ENCODE results near the gene ETNK2. TPM values are rescaled to one million over a fixed set of nuclear protein-coding genes. Genes with fewer than 3 reads are reported as not detected.

The ETNK2 gene
- total and polyA plus RNA-seq, 7 donors: 0.62 to 1.7 (median 1.2) TPM

DNA sequence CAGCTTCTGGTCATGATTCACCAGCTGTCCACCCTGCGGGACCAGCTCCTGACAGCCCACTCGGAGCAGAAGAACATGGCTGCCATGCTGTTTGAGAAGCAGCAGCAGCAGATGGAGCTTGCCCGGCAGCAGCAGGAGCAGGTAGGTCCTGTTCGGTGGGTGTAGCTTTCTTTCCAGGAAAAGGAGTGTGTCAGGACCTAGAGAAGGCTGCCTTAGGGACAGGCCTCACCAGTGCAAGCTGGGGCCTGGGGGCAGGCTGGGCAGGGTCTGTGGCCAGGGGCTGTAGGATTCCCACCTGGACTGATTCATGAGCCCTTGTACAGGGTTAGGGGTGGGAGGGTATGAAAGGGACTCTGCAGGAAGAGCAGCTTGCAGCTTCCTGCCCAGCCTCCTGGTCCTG is 35.3 kb downstream of the ETNK2 start:
- ATAC-seq (no peak), DNase-seq (no peak)
- H3K4me3 ChIP-seq: no peak overlapping the region
- TF ChIP-seq, protein P1, sequence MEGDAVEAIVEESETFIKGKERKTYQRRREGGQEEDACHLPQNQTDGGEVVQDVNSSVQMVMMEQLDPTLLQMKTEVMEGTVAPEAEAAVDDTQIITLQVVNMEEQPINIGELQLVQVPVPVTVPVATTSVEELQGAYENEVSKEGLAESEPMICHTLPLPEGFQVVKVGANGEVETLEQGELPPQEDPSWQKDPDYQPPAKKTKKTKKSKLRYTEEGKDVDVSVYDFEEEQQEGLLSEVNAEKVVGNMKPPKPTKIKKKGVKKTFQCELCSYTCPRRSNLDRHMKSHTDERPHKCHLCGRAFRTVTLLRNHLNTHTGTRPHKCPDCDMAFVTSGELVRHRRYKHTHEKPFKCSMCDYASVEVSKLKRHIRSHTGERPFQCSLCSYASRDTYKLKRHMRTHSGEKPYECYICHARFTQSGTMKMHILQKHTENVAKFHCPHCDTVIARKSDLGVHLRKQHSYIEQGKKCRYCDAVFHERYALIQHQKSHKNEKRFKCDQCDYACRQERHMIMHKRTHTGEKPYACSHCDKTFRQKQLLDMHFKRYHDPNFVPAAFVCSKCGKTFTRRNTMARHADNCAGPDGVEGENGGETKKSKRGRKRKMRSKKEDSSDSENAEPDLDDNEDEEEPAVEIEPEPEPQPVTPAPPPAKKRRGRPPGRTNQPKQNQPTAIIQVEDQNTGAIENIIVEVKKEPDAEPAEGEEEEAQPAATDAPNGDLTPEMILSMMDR (IDR thresholded peaks at IDR 0.05): no peak
- H3K4me1 ChIP-seq: no peaks in the 10 kb centered on the region
- no peaks in the 10 kb centered on the region for H3K27me3 ChIP-seq (ENCODE audit: insufficient read depth in 3 of 3, low read length in 2 of 3)
- peaks cover 0 to 63% of the 10 kb centered on the region in 2 donors for H3K36me3 ChIP-seq (ENCODE audit: insufficient read depth in 1 of 2, low read depth in 1 of 2)
- no peaks in the 10 kb centered on the region for H3K9me3 ChIP-seq
- WGBS, 3 donors: 91 to 97% (median 95%) methylated on average over 4 of the region's 4 CpGs
- no peak overlapping the region for H3K27ac ChIP-seq
- intact Hi-C loops (cut with DNase I): no loop called here

DNA sequence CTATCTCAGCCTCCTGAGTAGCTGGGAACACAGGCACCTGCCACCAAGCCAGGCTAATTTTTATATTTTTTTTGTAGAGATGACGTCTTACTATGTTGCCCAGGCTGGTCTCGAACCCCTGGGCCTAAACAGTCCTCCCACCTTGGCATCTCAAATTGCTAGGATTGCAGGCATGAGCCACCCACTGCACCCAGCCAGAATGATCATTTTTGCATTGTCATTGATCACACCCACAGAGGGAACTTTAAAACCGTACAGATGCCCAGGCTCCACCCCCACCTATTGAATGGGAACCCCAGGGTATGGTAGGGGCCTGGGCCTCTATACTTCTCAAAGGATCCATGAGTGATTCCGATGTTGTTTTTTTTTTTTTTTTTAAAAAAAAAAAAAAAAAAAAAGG is 36.7 kb downstream of the ETNK2 start:
- WGBS, 3 donors: 86 to 93% (median 87%) methylated on average over 4 of the region's 4 CpGs
- peaks cover 0 to 53% of the 10 kb centered on the region in 2 donors for H3K36me3 ChIP-seq (ENCODE audit: insufficient read depth in 1 of 2, low read depth in 1 of 2)
- H3K9me3 ChIP-seq: no peaks in the 10 kb centered on the region
- peaks cover 9% of the 10 kb centered on the region for H3K4me1 ChIP-seq
- TF ChIP-seq, protein P1 (IDR thresholded peaks at IDR 0.05): no peak
- no peak overlapping the region for H3K27ac ChIP-seq
- no peak overlapping the region for H3K4me3 ChIP-seq
- DNase-seq (no peak), ATAC-seq (no peak)
- intact Hi-C loops (cut with DNase I): no loop called here
- H3K27me3 ChIP-seq (ENCODE audit: insufficient read depth in 3 of 3, low read length in 2 of 3): no peaks in the 10 kb centered on the region

DNA sequence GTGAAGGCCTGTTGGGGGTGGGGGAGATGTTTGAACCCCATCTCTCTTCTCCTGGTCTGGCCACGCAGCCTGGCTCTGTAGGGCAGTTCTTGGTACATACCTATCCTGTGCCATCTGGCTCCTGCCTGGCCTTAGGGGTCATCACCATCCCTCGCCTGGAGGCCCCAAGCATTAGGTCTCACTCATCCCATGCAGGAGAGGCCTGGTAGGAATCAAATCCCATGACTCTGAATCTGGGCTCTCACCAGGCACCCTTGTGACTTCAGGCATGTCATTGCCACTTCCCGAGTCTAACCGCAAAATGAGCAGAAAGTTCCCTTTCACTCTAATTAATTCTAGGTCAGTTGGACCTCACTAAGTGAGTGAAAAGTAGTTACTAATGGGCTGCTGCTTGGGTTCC is 37.2 kb downstream of the ETNK2 start:
- no peak for ATAC-seq
- intact Hi-C loops (cut with DNase I): no loop called here
- TF ChIP-seq, protein P1 (IDR thresholded peaks at IDR 0.05): no peak

DNA sequence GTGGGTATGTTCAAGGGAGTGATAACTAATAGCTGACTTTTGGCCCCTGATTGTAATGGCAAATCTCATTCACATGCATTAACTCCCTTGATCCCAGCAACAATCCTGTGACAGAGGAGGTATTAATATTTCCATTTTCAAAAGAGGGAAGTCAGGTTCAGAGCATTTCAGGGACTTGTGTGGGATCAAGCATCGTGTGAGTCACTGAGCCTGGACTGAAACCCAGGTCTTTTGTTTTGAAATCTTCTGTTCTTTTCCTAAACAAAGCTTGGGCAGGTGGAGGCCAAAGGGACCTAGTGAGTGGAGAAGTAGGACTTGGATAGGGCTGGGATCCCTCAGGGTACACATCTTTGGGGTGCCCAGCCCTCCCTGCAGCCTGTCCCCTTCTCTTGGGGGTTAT is 37.9 kb downstream of the ETNK2 start:
- Histone ChIP-seq H3K4me3 (no peak overlapping the region), H3K36me3 (ENCODE audit: insufficient read depth in 1 of 2, low read depth in 1 of 2) (peaks cover 0 to 41% of the 10 kb centered on the region in 2 donors), H3K27me3 (ENCODE audit: insufficient read depth in 3 of 3, low read length in 2 of 3) (no peaks in the 10 kb centered on the region), H3K4me1 (peaks cover 13% of the 10 kb centered on the region), H3K9me3 (no peaks in the 10 kb centered on the region), H3K27ac (no peak overlapping the region)
- WGBS, 3 donors: 56 to 77% (median 70%) methylated on average over 1 of the region's 1 CpG
- no peak for ATAC-seq
- TF ChIP-seq, protein P1 (IDR thresholded peaks at IDR 0.05): no peak
- intact Hi-C loops (cut with DNase I): no loop called here
- DNase-seq: no peak

More for the DNA sequence above, 37.2 kb downstream of the ETNK2 start:
- no peak overlapping the region for H3K27ac ChIP-seq
- H3K36me3 ChIP-seq (ENCODE audit: insufficient read depth in 1 of 2, low read depth in 1 of 2): peaks cover 0 to 48% of the 10 kb centered on the region in 2 donors
- no peaks in the 10 kb centered on the region for H3K27me3 ChIP-seq (ENCODE audit: insufficient read depth in 3 of 3, low read length in 2 of 3)
- peaks cover 9% of the 10 kb centered on the region for H3K4me1 ChIP-seq
- no peak overlapping the region for H3K4me3 ChIP-seq
- DNase-seq: no peak
- no peaks in the 10 kb centered on the region for H3K9me3 ChIP-seq
- WGBS, 3 donors: 87 to 94% (median 89%) methylated on average over 4 of the region's 4 CpGs
